Activated T-cell treated with anti-CD3 and anti-CD28 coated beads for 4 hours (primary cell): ENCODE results near the gene WASF1.
"Not testable (repeated sequence)": the region's sequence is repeated elsewhere in the genome, so short reads cannot be mapped to it uniquely, and the experiment has no call there.

Experiments
- DNase-seq: peaks from one replicate; pipeline ENCODE4 v3.0.0-alpha.2; 2020

The WASF1 gene

GRCh38 chr6:110173506-110174132, 5.9 kb downstream of the WASF1 start:
- DNase-seq, result no peak

- no peak for DNase-seq
Measured at GRCh38 chr6:110170081-110170480, 9.4 kb downstream of the WASF1 start.

- no peak for DNase-seq
Measured at GRCh38 chr6:110158479-110158878, 21.0 kb downstream of the WASF1 start.

- DNase-seq, result no peak
Measured at GRCh38 chr6:110147870-110148269, 31.6 kb downstream of the WASF1 start.

GRCh38 chr6:110140650-110141049, 38.8 kb downstream of the WASF1 start:
- DNase-seq, result no peak

- no peak for DNase-seq
Measured at GRCh38 chr6:110139052-110139451, 40.4 kb downstream of the WASF1 start.

GRCh38 chr6:110137924-110138887, 41.3 kb downstream of the WASF1 start:
- DNase-seq, result no peak

- DNase-seq, result no peak
Measured at GRCh38 chr6:110130362-110130761, 49.1 kb downstream of the WASF1 start.

- DNase-seq, result no peak
Measured at GRCh38 chr6:110128418-110128817, 51.1 kb downstream of the WASF1 start.

- no peak for DNase-seq
Measured at GRCh38 chr6:110125361-110125760, 54.1 kb downstream of the WASF1 start.

GRCh38 chr6:110121655-110122054, 57.8 kb downstream of the WASF1 start:
- DNase-seq, result not testable (repeated sequence)

- DNase-seq, result no peak
Measured at GRCh38 chr6:110116258-110116657, 63.2 kb downstream of the WASF1 start.

- no peak for DNase-seq
Measured at GRCh38 chr6:110114004-110114403, 65.5 kb downstream of the WASF1 start.

GRCh38 chr6:110105296-110105695, 74.2 kb downstream of the WASF1 start:
- DNase-seq, result no peak

GRCh38 chr6:110103260-110103659, 76.2 kb downstream of the WASF1 start:
- DNase-seq, result no peak

GRCh38 chr6:110102411-110102810, 77.1 kb downstream of the WASF1 start:
- DNase-seq, result no peak

- DNase-seq, result no peak
Measured at GRCh38 chr6:110101885-110102284, 77.6 kb downstream of the WASF1 start.

- DNase-seq, result no peak
Measured at GRCh38 chr6:110098511-110099116, 80.9 kb downstream of the WASF1 start.

- DNase-seq, result no peak
Measured at GRCh38 chr6:110097443-110097842, 82.0 kb downstream of the WASF1 start.

- no peak for DNase-seq
Measured at GRCh38 chr6:110095935-110096334, 83.5 kb downstream of the WASF1 start.

- DNase-seq, result no peak
Measured at GRCh38 chr6:110095101-110095500, 84.4 kb downstream of the WASF1 start.

- no peak for DNase-seq
Measured at GRCh38 chr6:110093981-110094380, 85.5 kb downstream of the WASF1 start.

- no peak for DNase-seq
Measured at GRCh38 chr6:110090876-110091275, 88.6 kb downstream of the WASF1 start.

- DNase-seq, result no peak
Measured at GRCh38 chr6:110089323-110089722, 90.1 kb downstream of the WASF1 start.
